Measurements from ENCODE around the gene CRABP2. TPM values are rescaled to one million over a fixed set of nuclear protein-coding genes. Genes with fewer than 3 reads are reported as not detected.

CRABP2 gene
- total RNA-seq, 6 donors from 2014 or later, result 0.76 to 8.1 (median 3.9) TPM; not detected in 1

DNA sequence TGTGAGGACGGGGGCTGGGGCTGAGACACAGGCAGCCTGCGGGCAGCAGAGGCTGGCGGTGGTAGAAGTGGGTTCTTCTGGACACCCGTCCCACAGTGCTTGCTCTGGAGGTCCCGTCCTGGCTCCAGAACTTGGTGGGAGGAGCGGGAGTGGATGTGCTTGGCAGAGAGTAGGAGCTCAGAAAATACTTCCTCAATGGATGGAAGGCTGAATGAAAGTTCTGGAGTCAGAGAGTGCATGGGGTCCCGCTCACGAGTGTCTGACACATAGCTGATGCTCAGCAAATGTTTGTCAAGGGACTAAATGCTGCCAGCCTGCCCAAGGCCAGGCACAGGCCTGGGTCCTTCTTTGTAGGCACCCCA lies 14.7 kb downstream of the CRABP2 start:
- Histone ChIP-seq H3K27ac (no peak overlapping the region), H3K4me3 (no peak overlapping the region), H3K27me3 (peaks cover 0 to 16% (median 7%) of the 10 kb centered on the region in 4 donors), H3K36me3 (no peaks in the 10 kb centered on the region), H3K4me1 (peaks cover 18 to 31% (median 23%) of the 10 kb centered on the region in 4 donors), H3K9me3 (no peaks in the 10 kb centered on the region)
- WGBS, 2 donors, result 50 to 59% methylated on average over 8 of the region's 8 CpGs
- DNase-seq (peak in 1 of 2 donors; percentile 21), ATAC-seq (ENCODE audit: low FRiP score in 2 of 2) (no peak)
- no peak for TF ChIP-seq POLR2AphosphoS5 (IDR thresholded peaks at IDR 0.05)
- no peak for TF ChIP-seq EP300 (IDR thresholded peaks at IDR 0.05)
- TF ChIP-seq, protein P1, sequence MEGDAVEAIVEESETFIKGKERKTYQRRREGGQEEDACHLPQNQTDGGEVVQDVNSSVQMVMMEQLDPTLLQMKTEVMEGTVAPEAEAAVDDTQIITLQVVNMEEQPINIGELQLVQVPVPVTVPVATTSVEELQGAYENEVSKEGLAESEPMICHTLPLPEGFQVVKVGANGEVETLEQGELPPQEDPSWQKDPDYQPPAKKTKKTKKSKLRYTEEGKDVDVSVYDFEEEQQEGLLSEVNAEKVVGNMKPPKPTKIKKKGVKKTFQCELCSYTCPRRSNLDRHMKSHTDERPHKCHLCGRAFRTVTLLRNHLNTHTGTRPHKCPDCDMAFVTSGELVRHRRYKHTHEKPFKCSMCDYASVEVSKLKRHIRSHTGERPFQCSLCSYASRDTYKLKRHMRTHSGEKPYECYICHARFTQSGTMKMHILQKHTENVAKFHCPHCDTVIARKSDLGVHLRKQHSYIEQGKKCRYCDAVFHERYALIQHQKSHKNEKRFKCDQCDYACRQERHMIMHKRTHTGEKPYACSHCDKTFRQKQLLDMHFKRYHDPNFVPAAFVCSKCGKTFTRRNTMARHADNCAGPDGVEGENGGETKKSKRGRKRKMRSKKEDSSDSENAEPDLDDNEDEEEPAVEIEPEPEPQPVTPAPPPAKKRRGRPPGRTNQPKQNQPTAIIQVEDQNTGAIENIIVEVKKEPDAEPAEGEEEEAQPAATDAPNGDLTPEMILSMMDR (IDR thresholded peaks at IDR 0.05), result no peak
- no peak for TF ChIP-seq POLR2A (IDR thresholded peaks at IDR 0.05)

DNA sequence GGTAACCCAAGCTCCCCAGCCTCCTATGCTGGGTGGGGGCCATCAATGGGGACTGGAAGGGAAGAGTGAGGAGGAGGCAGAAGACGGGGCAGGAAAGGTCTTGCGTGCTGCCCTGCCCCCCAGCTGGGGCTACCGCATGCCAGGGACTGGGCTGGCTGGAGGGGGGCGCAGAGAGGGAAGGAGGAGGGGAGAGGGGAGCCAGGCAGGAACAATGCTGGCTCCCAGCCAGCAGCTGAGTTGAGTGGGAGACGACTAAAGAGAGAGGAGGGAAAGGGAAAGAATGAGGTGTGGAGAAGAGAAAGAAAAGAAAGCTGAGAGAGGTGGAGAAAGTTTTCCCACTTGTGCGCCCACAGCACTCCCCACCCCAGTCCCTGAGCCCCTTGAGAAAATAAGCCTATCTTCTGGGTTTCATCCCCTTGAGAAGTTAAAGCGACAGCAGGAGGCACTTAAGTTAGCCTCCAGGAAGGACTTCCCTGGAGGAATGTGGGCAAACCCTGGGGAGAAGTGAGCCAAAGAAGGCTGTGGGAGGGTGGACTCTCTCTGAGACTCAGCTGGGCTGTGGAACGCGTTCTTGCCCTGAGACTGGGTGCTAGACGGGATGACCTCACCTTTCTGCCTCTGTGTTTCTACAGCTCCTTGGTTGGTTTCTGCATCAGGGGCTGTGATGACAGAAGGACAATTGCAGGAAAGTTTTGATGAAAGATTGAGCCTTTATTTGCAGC lies 15.3 kb downstream of the CRABP2 start:
- peaks cover 0 to 16% (median 7%) of the 10 kb centered on the region in 4 donors for H3K27me3 ChIP-seq
- no peak for ATAC-seq (ENCODE audit: low FRiP score in 2 of 2)
- no peak overlapping the region for H3K4me3 ChIP-seq
- peaks cover 18 to 31% (median 23%) of the 10 kb centered on the region in 4 donors for H3K4me1 ChIP-seq
- WGBS, 2 donors, result 18 to 23% methylated on average over 10 of the region's 10 CpGs
- no peaks in the 10 kb centered on the region for H3K36me3 ChIP-seq
- no peak overlapping the region for H3K27ac ChIP-seq
- DNase-seq, result no peak
- TF ChIP-seq POLR2AphosphoS5 (IDR thresholded peaks at IDR 0.05) (no peak), POLR2A (IDR thresholded peaks at IDR 0.05) (no peak), EP300 (IDR thresholded peaks at IDR 0.05) (no peak)
- TF ChIP-seq, protein P1 (IDR thresholded peaks at IDR 0.05), result no peak
- no peaks in the 10 kb centered on the region for H3K9me3 ChIP-seq

DNA sequence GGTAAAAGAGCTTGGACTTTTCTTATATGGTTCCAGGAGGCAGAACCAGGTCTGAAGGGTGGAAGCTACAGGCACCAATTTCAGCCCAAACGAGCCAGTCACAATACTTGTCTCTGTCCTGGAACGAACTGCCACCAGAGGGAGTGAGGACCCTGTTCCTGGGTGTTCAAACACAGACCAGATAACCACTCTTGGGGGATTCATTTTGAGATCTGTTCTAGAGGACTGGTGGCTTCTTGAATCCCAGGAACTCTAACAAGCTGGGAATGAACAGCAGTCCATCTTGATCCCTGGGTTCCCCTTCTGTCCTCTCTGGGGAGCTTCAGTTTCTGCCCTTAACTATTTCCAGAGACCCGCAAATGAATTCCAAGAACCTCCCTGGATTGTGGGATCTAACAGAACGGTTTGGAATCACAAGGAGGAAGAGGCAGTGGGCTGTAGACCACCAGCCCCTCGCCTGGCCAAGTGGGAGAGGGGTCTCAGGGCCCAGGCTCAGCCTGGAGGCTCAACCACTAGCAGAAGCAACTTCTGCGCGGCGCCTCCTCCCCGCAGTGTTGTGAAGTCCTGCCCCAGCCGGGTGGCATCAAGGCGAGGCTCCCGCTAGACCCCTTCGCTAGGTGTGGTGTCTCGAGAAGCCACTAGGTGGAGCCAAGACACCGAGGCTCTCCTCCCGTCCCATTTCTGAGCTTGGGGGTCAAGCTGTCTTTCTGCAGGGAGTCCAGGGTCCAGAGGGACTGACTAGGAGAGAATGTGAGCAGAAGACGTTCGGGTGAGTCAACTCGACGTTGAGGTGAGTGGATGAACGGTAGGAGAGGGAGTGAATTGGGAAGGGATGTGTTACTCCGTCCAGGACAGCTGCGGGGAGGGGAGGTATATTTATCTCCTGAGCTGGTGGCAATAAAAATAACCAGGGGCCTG lies 16.1 kb downstream of the CRABP2 start:
- Histone ChIP-seq H3K27me3 (peaks cover 0 to 16% (median 7%) of the 10 kb centered on the region in 4 donors), H3K4me3 (no peak overlapping the region)
- DNase-seq, result peak; percentile 77 to 83

DNA sequence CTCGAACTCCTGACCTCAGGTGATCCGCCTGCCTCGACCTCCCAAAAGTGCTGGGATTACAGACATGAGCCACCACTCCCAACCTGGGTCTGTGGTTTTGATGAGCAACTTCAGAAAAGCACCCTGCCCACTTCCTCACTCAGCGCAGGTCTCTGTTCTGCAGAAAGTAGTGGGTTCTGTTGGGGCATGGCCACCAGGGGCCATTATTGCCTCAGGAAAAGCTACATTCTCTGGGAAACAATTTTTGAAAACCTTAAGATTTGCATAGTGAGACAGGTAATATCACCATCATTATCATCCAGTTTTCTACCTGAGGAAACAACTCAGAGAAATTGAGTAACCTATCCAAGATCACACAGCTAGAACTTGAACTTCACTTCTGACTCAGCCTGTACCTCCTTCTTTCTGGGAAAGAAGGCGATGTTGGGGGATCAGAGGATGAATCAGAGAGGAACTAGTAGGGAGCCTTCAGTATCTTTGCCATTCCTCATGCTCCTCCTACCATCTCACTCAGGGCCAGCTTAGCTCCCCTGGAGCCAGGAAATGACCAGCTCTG lies 21.1 kb downstream of the CRABP2 start:
- Histone ChIP-seq H3K27me3 (no peaks in the 10 kb centered on the region), H3K36me3 (no peaks in the 10 kb centered on the region), H3K4me3 (no peak overlapping the region), H3K27ac (no peak overlapping the region), H3K4me1 (peaks cover 0 to 3% (median under 1%) of the 10 kb centered on the region in 4 donors), H3K9me3 (no peaks in the 10 kb centered on the region)
- no peak for DNase-seq
- WGBS, 2 donors, result 75 to 79% methylated on average over 5 of the region's 5 CpGs
- TF ChIP-seq POLR2A (IDR thresholded peaks at IDR 0.05) (no peak), POLR2AphosphoS5 (IDR thresholded peaks at IDR 0.05) (no peak), EP300 (IDR thresholded peaks at IDR 0.05) (no peak)
- TF ChIP-seq, protein P1 (IDR thresholded peaks at IDR 0.05), result no peak
- ATAC-seq (ENCODE audit: low FRiP score in 2 of 2), result no peak

More for the DNA sequence above, 16.1 kb downstream of the CRABP2 start:
- Histone ChIP-seq H3K36me3 (no peaks in the 10 kb centered on the region), H3K9me3 (no peaks in the 10 kb centered on the region), H3K27ac (no peak overlapping the region), H3K4me1 (peaks cover 18 to 31% (median 23%) of the 10 kb centered on the region in 4 donors)
- peak; percentile 85 to 92 for ATAC-seq (ENCODE audit: low FRiP score in 2 of 2)
- WGBS, 2 donors, result 1 to 2% methylated on average over 12 to 23 of the region's 23 CpGs
- TF ChIP-seq EP300 (IDR thresholded peaks at IDR 0.05), result no peak
- TF ChIP-seq, protein P1 (IDR thresholded peaks at IDR 0.05), result peak; percentile 88 to 95 (median 92)

All from upper lobe of left lung (tissue), 6 donors.